Effector CD8-positive, alpha-beta T cell (primary cell): ENCODE measurements around the gene PPP2R5B.

Source experiments
- DNase-seq: peaks from one replicate; lab custom pipeline; 2025; lab: John Stamatoyannopoulos, UW

The PPP2R5B gene

DNA sequence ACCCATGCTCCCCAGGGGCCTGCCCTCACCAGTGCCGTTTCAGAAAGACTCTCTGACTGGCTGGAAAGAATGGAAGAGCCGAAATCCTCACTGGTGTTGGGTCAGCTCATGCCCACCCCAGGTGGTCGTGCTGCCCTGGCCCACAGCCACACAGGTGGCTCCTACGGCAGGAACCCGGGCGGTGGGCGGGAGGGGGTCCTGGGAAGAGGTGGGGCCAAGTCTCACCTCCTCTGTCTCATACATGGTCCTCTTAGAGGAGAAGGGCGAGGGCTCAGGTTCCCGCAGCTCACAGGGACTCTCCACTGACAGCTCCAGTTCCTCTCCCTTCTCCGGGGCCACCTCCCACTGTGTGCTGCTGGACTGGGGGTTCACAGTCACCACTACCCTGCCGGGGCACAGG lies 15.7 kb upstream of the PPP2R5B start:
- no peak for DNase-seq

DNA sequence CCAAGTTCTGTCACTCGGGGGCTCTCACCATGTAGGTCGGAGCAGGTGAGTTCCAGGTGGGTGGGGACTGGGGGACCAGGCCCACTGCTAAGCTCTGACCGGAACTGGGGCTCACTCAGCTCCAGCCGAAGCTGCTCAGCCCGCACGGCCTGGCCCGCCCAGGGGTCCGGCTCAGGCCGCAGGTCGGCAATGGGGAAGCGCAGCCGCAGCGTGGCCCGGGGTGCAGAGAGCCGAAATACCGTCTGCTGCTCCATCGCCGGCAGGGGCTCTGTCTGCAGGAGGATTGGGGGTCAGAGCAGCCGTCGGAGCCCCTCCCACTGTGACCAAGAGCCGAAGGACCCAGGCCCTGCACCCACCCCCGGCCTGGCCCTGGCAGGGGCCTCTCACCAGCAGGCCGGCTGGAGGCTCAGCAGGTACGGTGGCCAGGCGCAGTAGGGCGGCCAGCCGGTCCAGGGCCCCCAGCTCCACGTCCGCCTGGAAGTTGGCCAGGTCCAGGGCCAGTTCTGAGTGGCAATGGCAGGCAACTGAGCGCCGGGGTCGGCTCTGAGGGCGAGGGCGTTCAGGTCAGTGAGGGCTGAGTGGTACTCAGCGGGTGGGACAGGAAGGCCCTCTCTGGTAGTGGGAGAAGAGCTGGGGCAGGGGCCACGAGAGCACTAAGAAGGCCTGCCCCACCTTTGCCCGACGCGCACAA lies 14.7 kb upstream of the PPP2R5B start:
- no peak for DNase-seq

DNA sequence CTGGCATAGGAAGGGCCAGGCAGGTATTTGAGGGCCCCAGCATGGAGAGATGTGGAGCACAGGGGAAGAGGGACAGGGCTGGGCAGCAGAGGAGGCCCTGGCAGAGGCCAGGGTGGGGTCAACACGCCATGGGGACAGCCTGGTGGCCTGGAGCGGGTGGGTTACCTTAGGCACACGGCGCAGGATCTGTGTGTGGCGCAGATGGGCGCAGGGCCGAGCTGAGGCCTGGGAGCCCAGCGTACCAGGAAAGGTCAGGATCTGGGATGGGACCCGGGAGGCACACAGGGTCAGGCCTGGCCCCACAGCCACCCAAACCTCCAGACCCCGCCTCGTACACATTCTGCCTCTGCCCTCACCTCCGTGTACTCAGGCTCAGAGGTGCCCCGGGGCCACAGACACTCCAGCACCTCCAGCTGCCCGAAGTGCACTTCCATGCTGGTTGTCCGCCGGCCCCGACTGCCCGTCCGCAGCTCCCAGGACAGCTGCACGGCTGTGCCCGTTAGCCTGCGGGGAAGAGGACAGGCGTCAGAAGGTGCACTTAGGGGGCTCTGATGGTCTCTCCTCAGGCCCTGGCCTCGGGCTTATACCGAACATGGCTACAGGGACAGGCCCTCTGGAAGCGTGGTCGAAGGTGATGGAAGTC lies 13.9 kb upstream of the PPP2R5B start:
- DNase-seq, result no peak

DNA sequence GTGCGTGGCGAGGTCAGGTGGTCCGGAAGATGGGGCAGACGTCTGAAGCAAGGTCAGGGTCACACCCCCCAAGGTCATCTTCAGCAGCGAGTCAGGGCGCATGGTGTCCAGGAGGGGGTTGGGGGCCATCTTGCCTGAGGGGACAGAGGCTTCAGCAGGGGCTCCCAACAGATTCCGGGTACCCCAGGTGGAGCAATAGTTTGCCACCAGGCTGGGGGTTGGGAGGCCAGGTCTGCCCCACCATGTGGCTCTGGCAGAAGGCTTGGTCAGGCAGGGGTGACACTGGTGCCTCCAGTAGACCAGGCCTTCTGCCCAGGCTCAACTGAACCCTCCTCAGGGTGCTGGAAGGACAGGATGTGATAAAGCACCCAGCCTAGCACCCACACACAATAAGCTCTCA lies 13.3 kb upstream of the PPP2R5B start:
- no peak for DNase-seq

DNA sequence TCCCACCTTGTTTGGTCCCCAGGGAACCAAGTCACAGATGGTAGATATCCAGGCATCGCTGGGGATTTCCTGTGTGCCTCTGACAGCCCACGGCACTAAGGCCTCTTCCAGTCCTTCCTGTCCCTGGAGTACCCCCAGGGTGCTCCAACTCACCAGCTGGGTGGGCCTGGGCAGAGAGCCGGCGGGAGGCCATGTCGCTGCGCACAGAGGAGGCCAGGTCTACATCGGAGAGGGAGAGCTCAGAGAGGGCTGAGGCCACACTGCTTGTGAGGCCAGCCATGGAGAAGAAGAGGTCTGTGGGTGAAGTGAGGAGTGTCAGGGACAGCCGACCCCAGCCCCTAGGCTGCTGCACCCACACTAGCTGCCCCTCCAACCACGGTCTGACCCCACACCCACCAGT lies 12.8 kb upstream of the PPP2R5B start:
- no peak for DNase-seq

DNA sequence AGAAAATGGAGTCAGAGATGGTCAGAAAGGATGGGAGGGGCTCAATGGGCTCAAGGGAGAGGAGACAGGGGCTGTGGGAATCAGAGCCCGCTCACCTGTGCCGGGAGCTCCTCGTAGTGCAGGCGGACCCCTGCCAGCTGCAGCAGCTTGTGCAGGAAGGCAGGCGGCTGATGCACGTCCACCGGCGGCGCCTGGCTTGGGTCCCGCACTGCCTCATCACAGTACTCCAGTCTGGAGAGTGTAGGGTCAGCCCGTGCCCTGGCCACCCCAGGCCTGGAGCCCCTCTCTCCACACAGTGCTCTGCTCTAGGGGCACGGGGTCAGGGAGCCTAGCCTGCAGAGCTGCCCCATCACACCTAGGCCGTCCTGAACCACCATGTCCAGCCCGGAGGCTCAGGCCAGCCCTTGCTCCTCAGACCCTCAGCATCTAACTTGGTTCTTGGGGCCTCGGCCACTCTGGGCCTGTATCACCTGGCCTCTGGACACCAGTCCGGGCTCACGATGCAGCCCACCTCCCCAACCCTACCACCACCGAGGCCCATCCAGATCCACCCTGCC lies 11.2 kb upstream of the PPP2R5B start:
- DNase-seq, result no peak

DNA sequence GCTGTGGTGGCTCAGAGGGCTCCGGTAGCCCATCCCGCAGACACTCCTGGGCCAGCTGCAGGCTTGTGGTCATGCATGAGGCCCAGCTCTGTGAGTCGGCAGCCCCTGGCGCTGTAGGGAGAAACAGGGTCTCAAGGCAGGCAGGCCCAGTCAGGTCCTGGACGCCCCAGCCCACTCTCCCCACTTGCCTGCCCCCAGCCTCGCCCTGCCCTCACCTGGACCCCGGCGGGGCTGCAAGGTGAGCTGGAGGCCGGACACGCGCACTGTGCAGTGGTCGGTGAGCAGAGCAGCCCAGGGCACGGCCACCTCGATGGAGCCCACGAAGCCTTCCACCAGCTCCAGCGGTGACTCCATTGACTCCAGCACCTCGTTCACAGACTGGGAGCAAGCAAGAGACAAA lies 10.4 kb upstream of the PPP2R5B start:
- DNase-seq, result no peak

DNA sequence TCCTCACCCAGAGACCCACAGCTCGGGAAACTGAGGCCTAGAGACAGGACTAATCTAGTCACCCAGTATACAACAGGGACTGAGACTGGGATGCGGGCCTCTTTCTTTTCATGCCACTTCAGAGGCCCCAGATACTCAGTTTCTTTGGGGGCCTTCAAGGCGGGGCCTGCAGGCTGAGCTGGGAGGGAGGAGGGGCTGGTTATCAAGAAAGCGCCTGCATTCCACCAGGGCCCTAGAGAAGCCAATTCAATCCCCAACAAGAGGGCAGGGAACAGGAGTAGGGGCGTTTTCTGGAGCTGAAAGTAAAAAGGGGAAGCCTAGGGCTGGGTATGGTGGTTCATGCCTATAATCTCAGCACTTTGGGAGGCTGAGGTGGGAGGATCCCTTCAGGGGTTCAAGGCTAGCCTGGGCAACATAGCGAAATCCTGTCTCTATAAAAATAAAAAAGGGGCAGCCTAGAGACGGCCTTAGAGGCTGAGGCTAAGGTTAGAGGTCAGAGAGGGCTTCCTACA lies 9.1 kb upstream of the PPP2R5B start:
- DNase-seq, result no peak

DNA sequence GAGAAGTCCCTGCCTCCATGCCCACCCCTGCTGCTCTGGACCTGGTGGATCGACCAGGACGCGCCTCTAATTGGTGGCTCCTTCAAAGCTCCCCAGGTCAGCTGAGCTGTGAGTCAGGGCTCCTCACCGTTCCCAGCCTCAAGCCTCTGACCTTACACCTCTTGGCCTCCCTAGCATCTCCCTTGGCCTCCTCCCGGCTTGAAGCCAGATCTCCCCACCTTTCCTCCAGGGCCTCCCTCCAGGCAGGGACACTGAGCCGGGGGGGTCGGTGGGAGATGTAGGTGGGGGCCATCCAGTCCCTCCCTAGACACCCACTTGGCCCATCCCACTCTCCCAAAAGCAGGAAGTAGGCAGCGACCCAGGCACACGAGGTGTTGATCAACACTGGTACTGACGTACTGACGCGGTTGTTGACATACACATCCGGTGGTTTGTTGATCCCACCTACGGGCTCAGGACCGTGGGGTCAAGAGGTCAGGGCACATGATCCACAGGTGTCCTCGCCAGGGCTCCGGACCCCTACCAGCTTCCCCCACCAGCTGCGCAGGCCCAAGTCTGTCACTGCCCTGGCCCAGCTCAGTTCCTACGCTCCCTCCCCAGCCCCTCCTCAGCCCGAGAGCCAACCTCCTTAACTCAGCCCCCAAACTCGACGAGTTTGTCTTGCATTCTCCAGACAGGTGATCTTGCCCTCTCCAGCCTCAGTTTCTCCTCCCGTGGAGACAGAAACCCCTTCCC lies 8.3 kb upstream of the PPP2R5B start:
- DNase-seq, result peak; percentile 17

DNA sequence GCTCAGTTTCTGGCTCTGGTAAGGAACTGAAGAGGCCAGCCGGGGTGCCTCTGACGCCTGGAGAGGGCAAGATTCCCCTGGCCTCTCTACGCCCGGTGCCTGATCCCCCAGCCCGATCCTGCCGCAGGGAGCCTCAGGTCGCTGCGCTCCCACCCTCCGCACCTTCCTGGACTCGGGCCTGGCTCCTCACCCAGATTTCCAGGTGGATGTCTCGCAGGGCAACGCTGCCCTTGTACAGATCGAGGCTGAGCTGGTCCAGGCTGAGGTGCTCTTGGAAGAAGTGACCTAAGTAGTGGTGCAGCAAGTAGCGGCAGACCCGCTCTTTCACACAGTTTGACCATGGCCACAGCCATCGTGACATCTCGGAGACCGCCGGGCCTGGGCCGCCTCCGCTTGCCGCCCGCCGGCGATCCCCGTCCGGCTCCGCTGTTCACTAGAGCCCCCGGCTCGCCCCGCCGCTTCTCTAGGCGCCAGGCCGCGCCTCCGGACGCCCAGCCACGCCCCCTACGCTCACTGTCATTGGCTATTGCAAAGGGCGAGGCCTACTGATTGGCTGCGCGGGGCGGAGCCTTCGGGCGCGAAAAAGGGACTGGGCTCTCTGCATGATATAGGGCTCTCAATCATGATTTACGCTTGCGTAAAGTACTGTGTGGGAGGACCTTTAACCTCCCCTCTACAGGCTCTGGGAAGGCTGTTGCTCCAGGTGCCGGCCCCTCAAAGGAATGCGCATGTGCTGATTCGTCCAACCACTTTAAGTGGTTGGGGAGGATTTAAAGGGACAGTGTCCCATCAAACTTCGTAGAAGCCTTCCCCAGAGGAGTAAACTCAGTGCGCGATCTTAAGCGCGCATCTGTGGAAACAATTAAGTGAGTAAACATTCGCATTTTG lies 7.5 kb upstream of the PPP2R5B start, which contains the start of gene ATG2A:
TSS of gene ATG2A (minus strand) at position 435 of the 888 bp plus-strand sequence. CDS start at position 361, 74 bp downstream.
- DNase-seq, result peak; percentile 98

DNA sequence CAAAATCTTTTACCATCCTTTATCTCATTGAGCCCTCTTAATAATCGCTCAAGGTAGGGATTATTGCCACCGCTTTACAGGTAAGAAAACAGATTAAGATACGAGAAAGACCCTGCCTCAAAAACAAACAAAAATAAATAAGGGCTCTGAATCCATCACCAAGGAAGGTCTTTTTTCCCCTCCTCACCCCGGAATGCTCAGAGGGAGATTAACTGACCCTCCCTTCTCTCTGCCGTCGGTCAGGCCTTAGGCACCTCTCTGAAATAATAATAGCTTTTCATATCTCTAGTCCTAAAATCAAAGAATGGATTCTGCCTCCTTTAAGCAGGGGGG lies 6.9 kb upstream of the PPP2R5B start:
- no peak for DNase-seq

DNA sequence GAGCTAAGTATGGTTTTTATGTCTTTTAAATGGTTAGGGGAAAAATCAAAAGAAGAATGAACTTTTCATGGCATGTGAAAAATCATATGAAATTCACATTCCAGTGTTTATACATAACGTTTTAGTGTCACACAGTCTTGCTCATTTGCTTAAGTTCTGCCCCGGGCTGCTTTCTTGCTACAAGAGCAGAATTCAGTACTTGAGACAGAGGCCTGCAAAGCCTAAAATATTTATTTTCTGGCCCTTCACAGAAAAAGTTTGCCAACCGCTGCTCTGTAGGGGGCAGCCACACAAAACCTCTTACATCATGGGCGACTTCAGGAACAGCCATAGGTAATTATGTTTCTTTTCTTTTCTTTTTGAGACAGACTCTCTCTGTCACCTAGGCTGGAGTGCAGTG lies 6.5 kb upstream of the PPP2R5B start:
- DNase-seq, result no peak

DNA sequence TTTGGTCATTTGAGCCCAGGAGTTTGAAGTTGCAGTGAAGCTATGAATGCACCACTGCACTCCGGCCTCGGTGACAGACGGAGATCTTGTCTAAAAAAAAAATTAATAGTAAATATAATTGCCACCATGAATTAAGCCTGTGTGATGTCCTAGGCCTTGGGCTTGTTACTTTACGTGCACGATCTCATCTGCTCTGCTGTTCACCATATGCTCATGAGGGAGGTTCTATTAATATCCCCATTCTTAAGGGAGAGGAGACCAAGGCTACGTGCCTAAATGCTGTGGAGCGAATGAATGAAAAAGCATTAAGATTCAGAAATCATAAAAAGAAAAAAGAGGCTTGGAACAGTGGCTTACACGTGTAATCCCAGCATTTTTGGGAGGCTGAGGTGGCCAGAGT lies 4.9 kb upstream of the PPP2R5B start:
- DNase-seq, result no peak

DNA sequence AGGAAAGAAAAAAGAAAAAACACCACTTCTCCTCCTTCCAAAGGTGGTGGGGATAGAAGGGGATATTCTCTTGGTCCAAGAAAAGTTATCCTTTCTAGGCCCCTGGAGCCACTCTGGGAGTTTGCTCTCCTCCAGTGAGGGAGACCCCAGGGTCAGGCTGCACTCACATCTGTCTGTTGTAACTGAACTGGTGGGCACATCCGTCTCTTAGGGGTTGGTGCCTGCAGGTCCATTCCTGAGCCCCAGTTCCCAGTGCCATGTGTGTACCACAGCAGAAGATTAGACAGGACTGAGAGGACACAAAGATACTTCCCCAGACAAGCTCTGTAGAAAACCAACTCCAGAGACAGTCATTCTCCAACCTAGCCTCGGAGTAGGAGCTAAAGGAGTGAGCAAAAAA lies 4.4 kb upstream of the PPP2R5B start:
- DNase-seq, result no peak

DNA sequence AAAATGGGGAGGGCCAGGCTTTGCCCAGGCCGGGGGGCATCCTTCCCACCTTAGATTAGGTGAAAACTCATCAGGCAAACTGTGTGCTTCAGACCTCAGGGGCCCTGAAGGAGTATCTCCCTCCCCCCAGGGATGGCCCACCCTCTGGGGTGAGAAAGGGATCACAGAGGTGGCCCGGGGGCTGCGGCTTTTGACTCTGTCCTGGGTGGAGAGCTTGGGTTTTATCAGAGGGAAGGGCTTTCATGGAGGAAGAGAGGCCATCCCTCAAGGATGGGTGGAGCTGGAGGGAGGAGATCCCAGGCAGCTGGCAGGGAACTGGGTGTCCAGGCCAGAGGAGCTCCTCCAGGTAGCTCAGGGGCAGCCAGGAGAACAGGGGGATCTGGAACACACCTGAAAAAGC lies 3.1 kb upstream of the PPP2R5B start:
- no peak for DNase-seq

DNA sequence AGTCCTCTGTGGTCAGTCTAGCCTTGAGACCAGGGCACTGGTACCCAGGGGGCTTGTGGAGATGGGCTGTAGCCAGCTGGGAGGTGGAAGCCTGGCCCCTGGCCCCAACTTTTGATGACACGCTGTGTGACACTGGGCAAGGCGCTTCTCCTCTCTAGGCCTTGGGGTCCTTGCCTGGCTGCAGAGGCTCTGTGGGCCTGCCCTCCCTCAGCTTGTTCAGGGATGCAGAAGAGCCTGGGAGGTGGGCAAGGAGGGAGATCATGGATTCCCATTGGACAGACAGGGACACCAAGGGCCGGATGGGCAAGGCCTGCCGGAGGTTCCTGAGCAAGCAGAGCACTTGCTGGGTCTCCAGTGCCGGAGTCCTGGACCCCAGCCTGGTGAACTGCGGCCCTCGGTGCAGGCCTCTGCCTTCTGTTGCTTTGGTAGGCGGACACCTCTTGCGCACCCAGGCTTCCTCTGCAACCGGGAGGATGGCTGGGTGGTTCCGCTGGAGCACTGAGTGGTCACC lies 1.3 kb upstream of the PPP2R5B start:
- no peak for DNase-seq

DNA sequence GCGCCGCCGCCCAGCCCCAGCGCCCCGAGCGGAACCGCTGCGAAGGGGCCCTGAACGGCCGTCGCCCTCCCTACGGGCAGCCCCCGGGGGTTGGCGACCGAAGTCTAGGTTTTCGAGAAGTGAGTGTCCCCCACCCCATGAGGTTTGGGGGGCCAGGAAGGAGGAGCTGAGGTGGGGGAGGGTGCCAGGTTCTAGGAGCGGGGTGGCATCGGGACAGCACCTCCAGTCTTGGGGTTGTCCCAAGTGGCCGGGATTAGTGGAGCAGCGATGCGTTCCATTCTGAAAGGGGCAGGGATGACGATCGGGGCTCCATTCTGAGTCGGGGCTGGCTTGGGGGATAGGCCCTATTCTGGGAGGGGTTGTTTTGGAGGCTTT lies 408 bp downstream of the PPP2R5B start:
- DNase-seq, result no peak

DNA sequence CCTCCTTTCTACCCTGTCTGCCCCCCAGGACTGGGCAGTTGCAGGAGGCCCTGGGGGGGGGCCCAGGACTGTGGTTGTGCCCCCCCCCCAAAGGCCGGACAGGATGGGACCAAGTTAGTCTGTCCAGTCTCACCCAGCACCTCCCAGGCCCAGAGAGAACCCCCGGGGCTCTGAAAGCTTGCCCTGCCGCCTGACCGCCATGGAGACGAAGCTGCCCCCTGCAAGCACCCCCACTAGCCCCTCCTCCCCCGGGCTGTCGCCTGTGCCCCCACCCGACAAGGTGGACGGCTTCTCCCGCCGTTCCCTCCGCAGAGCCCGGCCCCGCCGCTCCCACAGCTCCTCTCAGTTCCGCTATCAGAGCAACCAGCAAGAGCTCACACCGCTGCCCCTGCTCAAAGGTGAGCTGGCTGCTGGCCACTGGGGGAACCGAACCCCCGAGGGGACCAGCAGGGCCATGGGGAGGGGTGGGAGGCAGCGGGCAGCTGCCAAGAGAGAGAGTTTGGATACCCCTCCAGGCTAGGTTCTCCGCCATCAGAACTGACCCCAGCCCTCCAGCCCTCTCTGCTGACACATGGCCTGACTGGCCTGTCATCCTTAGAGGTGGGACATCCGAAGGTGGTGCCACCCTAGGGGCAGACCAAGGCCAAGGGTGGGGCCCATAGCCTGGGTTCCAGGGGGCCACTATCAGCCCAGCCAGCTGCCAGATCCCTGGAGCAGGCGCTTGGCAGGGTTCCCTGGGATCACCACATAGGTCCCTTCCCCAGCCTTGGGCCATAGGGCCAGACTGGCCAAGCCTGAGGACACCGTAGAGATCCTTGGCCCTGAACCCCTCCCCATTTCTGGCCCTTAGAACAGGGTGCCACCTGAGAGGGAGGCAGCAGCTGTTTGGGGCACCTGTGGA lies 1.3 kb downstream of the PPP2R5B start:
- DNase-seq, result no peak

DNA sequence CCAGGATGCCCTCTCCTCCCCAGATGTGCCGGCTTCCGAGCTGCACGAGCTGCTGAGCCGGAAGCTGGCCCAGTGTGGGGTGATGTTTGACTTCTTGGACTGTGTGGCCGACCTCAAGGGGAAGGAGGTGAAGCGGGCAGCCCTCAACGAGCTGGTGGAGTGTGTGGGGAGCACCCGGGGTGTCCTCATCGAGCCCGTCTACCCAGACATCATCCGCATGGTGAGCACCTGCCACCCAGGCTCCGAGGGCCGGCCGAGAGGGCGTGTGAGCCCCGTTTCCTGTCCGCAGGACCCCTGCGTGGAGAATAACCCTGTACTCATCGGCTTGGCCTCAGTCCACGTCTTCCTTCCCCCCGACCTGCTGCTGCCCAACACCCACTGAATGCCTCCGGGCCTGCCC lies 2.2 kb downstream of the PPP2R5B start:
- no peak for DNase-seq

DNA sequence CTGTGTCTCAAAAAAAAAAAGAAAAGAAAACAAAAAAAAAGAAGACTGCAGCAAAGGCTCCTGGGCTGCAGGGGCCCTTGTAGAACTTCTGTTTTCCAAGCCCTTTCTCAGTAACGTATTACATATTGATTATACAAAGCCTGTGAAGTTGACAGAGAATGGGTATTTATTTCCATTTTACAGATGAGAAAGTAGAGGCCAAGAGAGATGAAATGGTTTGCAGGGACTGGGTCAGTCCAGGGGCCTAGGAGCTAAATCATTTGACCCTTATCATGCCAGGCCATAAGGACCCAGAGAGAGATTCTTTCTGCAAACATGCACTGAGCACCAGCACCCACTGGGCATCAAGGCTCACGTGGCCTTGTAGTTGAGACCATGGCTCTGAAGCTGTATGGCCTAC lies 4.5 kb downstream of the PPP2R5B start:
- DNase-seq, result no peak

DNA sequence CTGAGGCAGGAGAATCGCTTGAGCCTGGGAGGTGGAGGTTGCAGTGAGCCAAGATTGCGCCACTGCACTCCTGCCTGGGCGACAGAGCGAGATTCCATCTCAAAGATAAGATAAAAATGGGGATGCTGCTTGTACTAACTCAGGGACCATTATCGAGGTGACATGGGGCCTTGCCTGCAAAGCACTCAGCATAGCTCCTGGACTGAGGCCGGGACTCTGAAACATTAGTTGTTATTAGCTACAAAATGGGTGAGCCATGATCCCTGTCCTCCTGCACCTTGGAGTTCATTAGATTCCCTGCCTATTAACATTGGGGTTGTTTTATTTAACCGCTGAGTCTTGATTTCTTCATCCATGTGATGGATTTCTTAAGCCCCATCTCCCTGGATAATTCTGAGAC lies 5.1 kb downstream of the PPP2R5B start:
- no peak for DNase-seq
